Epithelial cell of proximal tubule (primary cell): Measurements from ENCODE around the gene CDKN2B-AS1. TPM values are rescaled to one million over a fixed set of nuclear protein-coding genes. Genes with fewer than 3 reads are reported as not detected.

Experiments
- DNase-seq: peaks from one replicate; pipeline ENCODE4 v3.0.0-alpha.2; 2011; ENCODE audit warnings: low read depth
- H3K4me3 ChIP-seq: 2 replicates; pipeline ENCODE4 v1.5.1; 2011; ENCODE audit warnings: low read depth, mild to moderate bottlenecking, low read length
- total RNA-seq: library from RNA; depleted of rRNA; stranded (reverse); fragments of >200 nt; gene quantifications from 2 replicates; pipeline ENCODE4 v1.2.3, GENCODE V29; 2015
- TF ChIP-seq, protein P1 (sequence below): conservative IDR thresholded peaks from 2 replicates; pipeline ENCODE4 v1.5.1; 2012; ENCODE audit warnings: low read depth, mild to moderate bottlenecking, low read length

CDKN2B-AS1 gene
- total RNA-seq, 1 donor from 2014 or later = not detected

DNA sequence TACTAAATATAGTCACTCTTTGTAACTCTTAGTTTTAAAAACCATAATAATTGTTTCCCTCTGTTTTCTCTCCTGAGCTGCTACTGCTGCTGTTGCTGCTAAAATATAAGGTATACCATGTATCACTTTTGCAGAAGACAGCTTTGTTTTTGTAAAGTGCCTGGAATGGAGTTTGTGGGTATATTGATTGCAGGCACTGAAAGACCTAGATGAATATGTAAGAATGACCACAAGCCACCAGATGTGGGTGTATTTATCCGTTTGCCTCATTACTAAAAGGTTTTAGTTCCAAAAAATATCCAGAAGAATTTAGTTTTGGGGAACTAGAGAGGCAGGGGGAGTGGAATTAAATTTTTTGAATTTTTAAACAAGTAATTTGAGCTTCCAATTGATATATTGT, 165.6 kb downstream of the CDKN2B-AS1 start:
- TF ChIP-seq, protein P1, sequence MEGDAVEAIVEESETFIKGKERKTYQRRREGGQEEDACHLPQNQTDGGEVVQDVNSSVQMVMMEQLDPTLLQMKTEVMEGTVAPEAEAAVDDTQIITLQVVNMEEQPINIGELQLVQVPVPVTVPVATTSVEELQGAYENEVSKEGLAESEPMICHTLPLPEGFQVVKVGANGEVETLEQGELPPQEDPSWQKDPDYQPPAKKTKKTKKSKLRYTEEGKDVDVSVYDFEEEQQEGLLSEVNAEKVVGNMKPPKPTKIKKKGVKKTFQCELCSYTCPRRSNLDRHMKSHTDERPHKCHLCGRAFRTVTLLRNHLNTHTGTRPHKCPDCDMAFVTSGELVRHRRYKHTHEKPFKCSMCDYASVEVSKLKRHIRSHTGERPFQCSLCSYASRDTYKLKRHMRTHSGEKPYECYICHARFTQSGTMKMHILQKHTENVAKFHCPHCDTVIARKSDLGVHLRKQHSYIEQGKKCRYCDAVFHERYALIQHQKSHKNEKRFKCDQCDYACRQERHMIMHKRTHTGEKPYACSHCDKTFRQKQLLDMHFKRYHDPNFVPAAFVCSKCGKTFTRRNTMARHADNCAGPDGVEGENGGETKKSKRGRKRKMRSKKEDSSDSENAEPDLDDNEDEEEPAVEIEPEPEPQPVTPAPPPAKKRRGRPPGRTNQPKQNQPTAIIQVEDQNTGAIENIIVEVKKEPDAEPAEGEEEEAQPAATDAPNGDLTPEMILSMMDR = no peak
- H3K4me3 ChIP-seq = no peak overlapping the region
- DNase-seq = no peak

DNA sequence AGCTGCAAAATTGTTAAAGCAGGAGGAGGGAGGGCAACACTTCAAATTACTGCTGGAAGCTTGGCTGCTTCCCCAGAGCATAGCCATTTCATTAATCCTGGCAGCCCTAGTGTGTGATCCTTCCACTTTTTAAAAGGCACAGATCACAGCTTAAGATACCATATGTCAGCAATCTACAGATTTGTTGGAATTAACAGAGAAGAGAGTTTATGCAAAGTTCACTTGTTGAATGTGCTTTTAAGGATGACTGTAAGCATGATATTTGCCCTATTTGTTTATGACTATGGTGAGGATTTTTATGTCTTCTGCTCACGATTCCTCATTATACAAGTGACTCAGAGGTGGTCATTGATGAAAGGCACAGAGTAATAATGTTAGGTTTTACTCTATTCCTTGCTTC, 170.6 kb downstream of the CDKN2B-AS1 start:
- DNase-seq = no peak
- no peak overlapping the region for H3K4me3 ChIP-seq

DNA sequence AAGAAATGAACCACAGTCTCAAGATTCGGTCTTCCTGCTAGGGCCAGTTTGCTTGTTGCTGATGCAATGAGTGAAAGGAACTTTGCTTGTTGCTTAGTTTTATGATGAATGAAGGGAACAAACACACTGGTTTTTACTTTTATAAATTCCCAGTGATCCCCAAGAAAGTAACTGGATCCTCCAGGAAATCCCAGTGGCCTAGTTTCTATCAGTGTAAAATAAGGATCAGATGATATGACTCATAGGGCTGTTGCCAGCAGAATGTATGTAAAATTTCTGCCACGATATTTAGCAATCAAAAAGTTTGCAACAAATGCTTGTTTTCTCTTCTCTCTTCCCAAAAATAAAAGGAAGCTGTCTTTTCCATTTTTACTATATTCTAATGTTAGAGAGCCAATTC, 174.7 kb downstream of the CDKN2B-AS1 start:
- no peak for DNase-seq
- TF ChIP-seq, protein P1 = no peak
- H3K4me3 ChIP-seq = no peak overlapping the region

More for the DNA sequence above, 170.6 kb downstream of the CDKN2B-AS1 start:
- TF ChIP-seq, protein P1 = no peak

DNA sequence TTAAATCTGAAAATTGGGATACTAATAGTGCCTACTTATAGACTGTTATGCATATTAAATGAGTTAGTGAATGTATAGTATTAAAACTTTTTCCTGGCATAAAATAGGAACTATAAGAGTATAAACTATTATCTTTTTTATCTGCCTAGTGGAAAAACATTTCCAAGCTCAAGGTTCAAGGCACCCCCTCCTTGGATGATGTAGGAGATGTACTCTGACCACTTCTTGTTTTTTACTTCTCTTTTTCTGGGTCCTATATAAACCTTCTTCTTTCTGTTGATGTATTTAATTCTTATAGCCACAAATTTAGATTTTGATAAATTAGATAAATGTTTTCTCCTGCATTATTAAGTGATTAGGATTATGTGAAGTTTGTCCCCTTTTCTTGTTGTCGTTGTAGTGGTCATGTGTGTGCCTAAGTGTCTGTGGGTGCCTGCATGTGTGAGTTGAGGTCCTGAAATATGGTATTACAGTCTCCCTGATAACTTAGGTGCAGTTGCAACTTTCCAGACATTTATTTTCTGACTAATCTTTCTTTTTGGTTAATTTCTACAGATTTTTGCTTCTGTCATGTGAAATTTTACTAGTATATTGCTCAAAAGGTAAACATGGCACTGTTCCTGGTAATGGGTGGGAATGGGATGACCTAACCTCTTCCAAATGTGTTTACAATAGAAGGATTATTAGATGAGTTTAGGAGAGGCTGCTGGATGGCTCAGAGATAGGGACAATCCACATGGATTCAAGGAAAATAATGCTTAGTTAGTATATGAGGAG, 175.3 kb downstream of the CDKN2B-AS1 start:
- no peak overlapping the region for H3K4me3 ChIP-seq
- DNase-seq = no peak
- TF ChIP-seq, protein P1 = no peak

Other genes starting within 250 kb of the CDKN2B-AS1 start
- 34.2 and 37.0 TPM in 2 replicates for gene MTAP, start 192.2 kb upstream of the CDKN2B-AS1 start, total RNA-seq
- 22.4 and 47.7 TPM in 2 replicates for gene CDKN2A, start 399 bp upstream of the CDKN2B-AS1 start, total RNA-seq
- gene CDKN2B, start 14.5 kb downstream of the CDKN2B-AS1 start, total RNA-seq = 12.3 and 25.9 TPM in 2 replicates